ENCODE measurements around the gene RAP2A.

GRCh38 chr13:97387485-97387839 is 46.5 kb upstream of the RAP2A start:
- TF ChIP-seq CTCF (IDR thresholded peaks at IDR 0.05) (no peak), POLR2AphosphoS5 (IDR thresholded peaks at IDR 0.05) (no peak), POLR2A (IDR thresholded peaks at IDR 0.05) (no peak)

Data from prostate gland (tissue), 2 donors.